SJCRH30 (cell line): Measurements from ENCODE around the gene MPPED1. TPM values are rescaled to one million over a fixed set of nuclear protein-coding genes. Genes with fewer than 3 reads are reported as not detected.
A peak's percentile ranks its signal among the peaks of the same experiment; 100 is the strongest.

Source experiments
- DNase-seq, 2 experiments: peaks; one replicate each; pipeline ENCODE4 v3.0.0-alpha.2; 2015 to 2020
- H3K27ac ChIP-seq: fragments of 250-450 bp; sonication (Bioruptor Pico); 2 replicates; pipeline ENCODE4 v1.5.1; 2020; ENCODE audit warnings: mild to moderate bottlenecking, moderate library complexity
- H3K27me3 ChIP-seq: fragments of 250-450 bp; sonication (Bioruptor Pico); 2 replicates; pipeline ENCODE4 v1.5.1; 2020; ENCODE audit warnings: mild to moderate bottlenecking, moderate library complexity
- H3K36me3 ChIP-seq: fragments of 250-450 bp; sonication (Bioruptor Pico); 2 replicates; pipeline ENCODE4 v1.5.1; 2020; ENCODE audit warnings: mild to moderate bottlenecking, moderate library complexity
- H3K4me1 ChIP-seq: fragments of 250-450 bp; sonication (Bioruptor Pico); 2 replicates; pipeline ENCODE4 v1.5.1; 2020; ENCODE audit warnings: mild to moderate bottlenecking, moderate library complexity
- H3K4me3 ChIP-seq: fragments of 250-450 bp; sonication (Bioruptor Pico); 2 replicates; pipeline ENCODE4 v1.5.1; 2020; ENCODE audit warnings: mild to moderate bottlenecking, moderate library complexity
- H3K9me3 ChIP-seq: fragments of 250-450 bp; sonication (Bioruptor Pico); replicated peaks from 2 replicates; pipeline ENCODE4 v1.5.1; 2020; ENCODE audit warnings: mild to moderate bottlenecking, moderate library complexity
- total RNA-seq: library from RNA; depleted of rRNA; stranded (reverse); fragments of >200 nt; shearing (Covaris generic); gene quantifications from 2 replicates; pipeline ENCODE4 v1.2.3, GENCODE V29; 2014

Gene MPPED1
- total RNA-seq, 1 experiment from 2014 or later, result not detected

DNA sequence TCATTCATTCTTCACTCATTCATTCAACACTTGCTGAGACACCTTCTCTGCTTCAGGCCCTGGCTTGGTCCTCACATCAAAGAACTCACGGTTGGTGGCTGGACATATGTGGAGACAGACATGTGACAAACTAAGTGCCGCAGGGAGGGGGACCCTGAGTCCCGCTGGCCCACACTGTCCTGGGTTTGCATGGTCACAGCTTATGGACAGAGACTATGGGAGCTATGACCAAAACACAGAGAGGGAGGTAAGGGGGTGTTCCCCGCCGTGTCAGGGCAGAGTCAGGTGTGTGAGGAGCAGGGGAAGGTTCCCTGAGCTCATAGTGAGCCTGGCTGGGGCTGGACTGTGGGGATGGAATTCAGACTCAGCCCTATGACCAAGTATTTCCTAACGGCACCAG is 123.1 kb downstream of the MPPED1 start:
- no peak for DNase-seq
- peaks cover 4% of the 10 kb centered on the region; the same call in 1 of the 2 replicates for H3K27me3 ChIP-seq

DNA sequence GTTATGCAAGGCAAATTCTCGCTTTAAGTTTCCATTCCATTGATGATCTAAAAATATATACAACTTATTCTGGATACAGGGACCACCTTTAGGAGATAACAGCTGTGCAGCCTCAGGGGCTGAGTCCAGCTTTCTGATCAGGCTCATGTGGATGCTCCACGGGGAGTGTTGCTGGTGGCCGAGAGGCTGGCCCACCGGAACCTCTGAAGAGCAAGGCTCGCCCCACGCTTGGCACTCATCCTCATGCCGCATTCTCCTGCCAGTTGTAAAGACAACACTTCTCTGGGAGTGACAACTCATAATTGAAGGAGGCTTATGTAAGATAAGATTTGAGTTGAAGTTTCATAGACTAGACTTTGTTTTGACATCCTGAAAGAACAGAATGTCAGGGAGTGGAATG is 123.5 kb downstream of the MPPED1 start:
- Histone ChIP-seq H3K4me1 (no peaks in the 10 kb centered on the region), H3K27me3 (peaks cover 4% of the 10 kb centered on the region; the same call in 1 of the 2 replicates), H3K9me3 (no peaks in the 10 kb centered on the region), H3K27ac (no peak overlapping the region), H3K36me3 (no peaks in the 10 kb centered on the region), H3K4me3 (no peak overlapping the region)
- DNase-seq, result no peak

More for the DNA sequence above, 123.1 kb downstream of the MPPED1 start:
- Histone ChIP-seq H3K27ac (no peak overlapping the region), H3K4me1 (no peaks in the 10 kb centered on the region), H3K36me3 (no peaks in the 10 kb centered on the region), H3K4me3 (no peak overlapping the region), H3K9me3 (no peaks in the 10 kb centered on the region)

DNA sequence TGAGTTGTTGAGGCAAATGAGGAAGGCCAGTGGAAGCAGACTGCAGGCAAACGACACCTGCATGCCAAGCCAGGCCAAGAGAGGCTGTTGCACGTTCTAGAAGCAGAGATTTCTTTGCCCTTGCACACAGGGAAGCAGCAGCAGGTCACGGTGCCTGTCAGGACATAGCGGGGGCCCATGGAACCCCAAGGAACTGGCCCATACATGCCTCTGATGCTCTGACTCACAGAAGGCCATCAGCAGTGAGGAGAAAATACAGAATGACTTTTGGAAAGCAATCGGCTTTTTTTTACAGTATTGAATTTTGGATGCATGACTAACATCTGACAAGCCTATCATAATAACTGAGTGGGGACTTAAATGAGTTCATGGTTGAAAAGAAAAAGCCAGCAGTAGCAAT is 123.9 kb downstream of the MPPED1 start:
- no peaks in the 10 kb centered on the region for H3K36me3 ChIP-seq
- no peak overlapping the region for H3K4me3 ChIP-seq
- no peaks in the 10 kb centered on the region for H3K9me3 ChIP-seq
- H3K27me3 ChIP-seq, result peaks cover 4% of the 10 kb centered on the region; the same call in 1 of the 2 replicates
- H3K27ac ChIP-seq, result no peak overlapping the region
- DNase-seq, result no peak
- H3K4me1 ChIP-seq, result no peaks in the 10 kb centered on the region

DNA sequence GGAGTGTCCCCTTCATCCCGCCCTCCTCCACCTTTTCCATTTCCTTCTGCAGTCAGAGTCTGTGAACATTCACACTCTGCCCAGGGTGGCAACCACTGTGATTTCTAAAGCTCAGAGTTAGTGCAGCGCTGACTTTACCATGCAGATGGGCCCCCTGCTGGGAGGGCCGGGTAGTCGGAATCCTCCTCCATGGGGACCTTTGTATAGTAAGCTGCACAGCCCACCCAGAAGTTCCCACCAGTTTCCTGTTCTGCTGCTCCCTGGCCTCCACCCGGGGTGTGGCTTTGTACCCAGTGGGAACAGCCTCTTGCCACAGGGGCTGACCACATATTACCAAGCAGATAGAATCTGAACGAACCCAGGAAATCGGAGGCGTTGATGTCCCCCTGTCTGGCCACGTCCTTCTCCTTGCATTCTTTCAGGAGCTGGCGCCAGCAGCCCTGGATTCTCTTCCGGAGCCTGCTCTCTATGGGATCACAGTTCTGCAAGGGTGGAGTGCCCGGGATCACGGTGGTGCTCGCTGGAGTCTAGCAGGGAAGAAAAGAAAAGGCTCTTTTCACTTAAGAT is 125.3 kb downstream of the MPPED1 start:
- Histone ChIP-seq H3K27ac (no peak overlapping the region), H3K4me3 (no peak overlapping the region), H3K27me3 (peaks cover 5% of the 10 kb centered on the region), H3K36me3 (no peaks in the 10 kb centered on the region), H3K4me1 (no peaks in the 10 kb centered on the region), H3K9me3 (no peaks in the 10 kb centered on the region)
- DNase-seq, result peak; percentile 7 to 8

DNA sequence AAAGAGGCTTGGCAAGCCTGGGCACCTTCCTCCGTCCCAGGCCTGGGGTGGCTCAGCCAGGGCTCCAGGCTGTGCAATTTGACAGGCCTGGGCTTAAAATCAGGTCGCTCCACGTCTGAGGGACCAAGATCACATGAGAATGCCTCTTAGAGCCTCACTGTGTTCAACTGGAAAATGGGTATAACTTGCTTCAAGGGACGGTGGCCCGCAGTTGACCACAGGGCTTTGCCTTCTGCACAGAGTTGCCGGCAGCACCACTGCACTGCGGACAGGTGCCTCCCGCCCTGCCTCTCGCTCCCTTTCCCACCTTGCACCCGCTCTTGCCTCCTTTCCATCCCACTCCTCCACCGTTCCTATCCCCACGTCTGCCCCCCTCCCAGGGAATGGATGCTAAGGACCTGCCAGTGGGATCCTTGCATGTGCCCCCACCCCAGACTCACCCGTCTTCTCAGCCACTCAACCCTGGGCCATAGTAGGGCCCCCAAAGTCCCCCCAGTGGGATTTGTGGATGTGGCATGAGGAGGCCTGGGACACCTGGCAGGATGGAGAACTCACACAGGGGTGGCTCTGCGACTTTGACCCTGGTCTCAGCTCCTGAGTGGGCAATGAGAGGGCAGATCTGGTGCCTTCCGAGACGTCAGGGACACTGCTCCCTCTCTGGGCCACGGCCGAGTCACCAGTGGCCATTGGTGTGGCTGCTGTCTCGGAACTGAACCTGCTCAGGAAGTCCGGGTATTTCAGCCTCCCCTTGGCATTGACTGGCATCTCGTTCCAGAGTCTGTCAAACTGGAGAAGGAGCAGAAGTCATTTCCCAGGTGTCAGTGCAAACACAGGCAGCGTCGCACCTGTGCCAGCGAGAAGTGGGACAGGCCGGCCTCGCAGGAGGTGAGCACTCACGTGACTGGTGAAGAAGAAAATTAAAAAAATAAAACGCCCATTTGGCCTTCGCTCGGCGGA is 128.0 kb downstream of the MPPED1 start:
- Histone ChIP-seq H3K27ac (no peak overlapping the region), H3K9me3 (no peaks in the 10 kb centered on the region), H3K27me3 (peaks cover 10% of the 10 kb centered on the region), H3K4me3 (no peak overlapping the region), H3K36me3 (no peaks in the 10 kb centered on the region), H3K4me1 (no peaks in the 10 kb centered on the region)
- no peak for DNase-seq

DNA sequence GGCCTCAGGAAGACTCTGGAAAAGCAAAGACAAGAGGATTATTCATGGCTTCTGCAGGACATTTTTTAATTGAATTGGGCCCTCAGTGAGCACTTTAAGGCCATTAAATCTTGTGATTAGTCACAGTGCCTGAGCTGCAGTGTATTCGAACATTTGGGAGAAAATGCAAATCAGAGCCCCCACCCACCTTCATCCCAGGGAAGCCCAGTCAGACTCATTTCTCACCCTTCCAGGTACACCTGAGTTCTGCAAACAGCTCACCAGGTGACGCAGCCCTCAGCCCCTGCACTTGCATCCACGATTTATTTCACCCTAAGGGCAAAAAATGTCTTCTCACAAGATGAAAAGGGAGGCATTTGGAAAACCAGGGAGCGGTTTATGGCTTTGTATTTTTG is 128.7 kb downstream of the MPPED1 start:
- peaks cover 10% of the 10 kb centered on the region for H3K27me3 ChIP-seq
- no peak for DNase-seq
- no peaks in the 10 kb centered on the region for H3K9me3 ChIP-seq
- no peaks in the 10 kb centered on the region for H3K36me3 ChIP-seq
- H3K4me3 ChIP-seq, result no peak overlapping the region
- H3K4me1 ChIP-seq, result no peaks in the 10 kb centered on the region
- H3K27ac ChIP-seq, result no peak overlapping the region

DNA sequence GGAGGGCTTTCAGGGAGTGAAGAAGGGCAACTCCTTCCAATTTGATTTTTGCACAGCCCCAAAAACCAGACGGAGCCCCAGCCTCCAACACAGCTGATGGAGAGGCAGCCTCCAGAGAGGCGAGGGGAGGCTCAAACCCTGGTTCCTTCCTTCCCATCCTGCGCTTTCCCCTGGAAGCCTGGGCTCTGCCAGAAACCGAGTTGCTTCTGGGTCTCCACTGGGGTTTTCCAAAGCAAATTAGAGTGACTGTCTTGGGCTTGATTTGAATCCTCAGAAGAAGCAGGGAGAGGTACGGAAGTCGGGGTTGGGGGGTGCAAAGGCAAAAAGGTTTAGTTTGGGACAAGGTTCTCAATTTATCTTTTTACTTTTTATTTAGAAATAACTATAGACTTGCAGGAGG is 129.2 kb downstream of the MPPED1 start:
- Histone ChIP-seq H3K9me3 (no peaks in the 10 kb centered on the region), H3K27me3 (peaks cover 10% of the 10 kb centered on the region), H3K4me3 (no peak overlapping the region), H3K36me3 (no peaks in the 10 kb centered on the region), H3K4me1 (no peaks in the 10 kb centered on the region), H3K27ac (no peak overlapping the region)
- DNase-seq, result no peak

DNA sequence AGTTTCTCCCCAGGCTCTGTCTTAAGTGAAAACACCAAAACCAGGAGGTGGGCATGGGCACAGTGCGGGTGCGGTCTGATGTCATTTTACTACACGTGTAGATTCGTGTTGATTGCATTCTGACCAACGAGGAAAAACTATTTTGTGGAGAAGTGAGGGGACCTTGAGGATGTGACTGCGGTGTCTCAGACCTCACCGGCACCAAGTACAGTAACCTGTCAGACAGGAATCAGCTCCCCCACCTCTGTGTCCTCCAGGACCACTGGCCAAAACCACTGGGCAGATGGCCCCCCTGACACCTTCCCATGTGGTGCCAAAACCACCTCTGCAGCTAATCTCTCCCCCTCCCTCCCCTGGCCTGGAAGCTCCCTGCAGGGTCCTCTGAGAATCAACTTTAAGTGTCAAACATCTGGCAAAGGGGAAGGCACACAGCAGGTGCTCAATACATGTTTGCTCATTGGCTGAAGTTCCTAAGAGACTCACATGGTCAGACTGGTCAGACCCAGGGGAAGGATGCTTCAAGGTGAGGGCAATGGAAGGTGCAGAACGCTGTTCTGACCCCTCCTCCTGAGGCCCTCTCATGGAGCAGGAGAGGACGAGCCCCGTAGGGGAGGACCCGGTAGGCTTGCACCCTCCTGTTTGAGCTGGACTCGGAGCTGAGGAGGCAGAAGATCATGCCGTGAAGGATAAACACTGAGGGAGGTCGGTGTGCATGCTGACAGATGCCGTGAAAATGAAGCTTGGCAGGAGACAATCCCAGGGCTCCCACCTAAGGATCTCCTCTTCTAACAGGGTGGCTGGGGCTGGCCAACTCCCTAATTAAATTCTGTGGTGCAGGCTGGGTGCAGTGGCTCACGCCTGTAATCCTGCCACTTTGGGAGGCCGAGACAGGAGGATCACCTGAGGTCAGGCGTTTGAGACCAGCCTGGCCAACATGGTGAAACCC is 129.9 kb downstream of the MPPED1 start:
- Histone ChIP-seq H3K4me1 (no peaks in the 10 kb centered on the region), H3K27me3 (peaks cover 6% of the 10 kb centered on the region)
- DNase-seq, result no peak

DNA sequence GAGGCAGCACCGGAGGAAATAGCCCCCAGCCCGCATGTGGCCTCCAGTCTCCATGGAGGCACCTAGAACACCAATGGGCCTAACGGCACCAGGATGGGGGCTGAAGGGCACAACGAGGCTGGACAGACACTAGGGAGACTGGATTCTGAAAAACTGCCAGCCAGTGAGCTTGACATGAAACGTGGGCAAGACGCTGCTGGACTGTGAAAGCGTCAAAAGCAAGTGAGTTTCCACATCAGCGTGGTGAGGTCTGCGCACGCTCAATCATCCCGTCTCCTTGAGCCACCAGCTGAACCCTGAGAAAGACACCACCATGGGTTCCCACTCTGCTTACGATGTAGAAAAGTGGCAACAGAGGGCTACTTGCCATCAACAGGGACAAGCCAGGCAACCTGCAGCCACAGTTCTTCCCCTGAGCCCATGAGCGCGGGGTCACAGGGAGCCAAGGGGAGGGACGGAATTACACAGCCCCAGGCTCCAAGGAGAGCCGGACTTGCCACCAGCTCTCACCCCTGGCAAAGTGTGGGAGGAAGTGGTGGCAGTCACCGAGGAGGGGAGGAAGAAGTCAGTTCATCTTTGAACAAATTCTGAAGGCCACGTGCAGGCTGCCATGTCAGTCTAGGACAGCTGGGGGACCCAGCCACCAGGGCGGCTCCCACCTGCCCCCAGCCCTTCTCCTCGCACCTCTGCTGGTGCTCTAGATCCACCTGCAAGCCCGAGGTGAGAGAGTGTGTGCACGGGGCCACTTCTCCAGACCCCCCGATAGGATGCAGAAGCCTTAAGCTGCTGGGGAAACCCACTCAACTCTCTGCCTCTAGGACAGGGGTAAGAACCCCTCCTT is 131.1 kb downstream of the MPPED1 start:
- Histone ChIP-seq H3K27me3 (peaks cover 6% of the 10 kb centered on the region), H3K4me3 (no peak overlapping the region), H3K9me3 (no peaks in the 10 kb centered on the region), H3K27ac (no peak overlapping the region), H3K36me3 (no peaks in the 10 kb centered on the region), H3K4me1 (no peaks in the 10 kb centered on the region)
- no peak for DNase-seq

More for the DNA sequence above, 129.9 kb downstream of the MPPED1 start:
- Histone ChIP-seq H3K9me3 (no peaks in the 10 kb centered on the region), H3K27ac (no peak overlapping the region), H3K36me3 (no peaks in the 10 kb centered on the region), H3K4me3 (no peak overlapping the region)

DNA sequence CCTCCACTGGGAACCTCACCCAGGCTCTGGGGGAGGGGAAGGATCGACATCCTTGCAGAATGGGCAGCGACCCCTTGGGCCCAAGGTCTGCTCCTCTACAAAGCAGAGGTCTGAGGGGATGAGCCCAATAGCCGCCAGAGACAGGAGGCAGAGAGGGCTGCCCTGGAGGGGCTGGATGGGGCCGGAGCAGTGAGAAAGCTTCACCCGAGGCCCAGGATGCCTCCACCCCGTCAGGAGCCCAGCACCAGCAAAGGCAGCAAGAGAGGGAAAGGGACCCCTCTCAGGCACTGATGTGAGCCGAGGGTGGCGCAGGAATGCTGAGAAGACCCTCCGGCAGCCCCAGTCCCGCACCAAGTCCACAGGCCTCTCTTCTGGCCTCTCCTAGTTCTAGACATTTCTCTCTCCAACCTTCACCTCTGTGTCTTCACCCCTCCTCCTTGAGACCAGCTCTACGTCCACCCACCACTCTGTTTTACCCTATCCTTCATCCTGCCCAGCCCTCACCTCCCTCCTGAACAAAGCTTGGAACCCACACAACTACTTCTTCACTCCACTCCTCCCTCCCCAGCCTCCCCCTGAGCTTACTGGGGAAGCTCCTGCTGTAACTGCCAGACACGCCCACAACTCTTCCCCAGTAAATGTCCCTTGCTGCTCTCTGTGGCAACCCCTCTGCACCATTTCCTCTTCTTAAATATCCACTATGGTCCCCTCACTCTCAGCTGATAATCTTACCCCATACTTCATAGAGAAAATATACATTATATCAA is 131.9 kb downstream of the MPPED1 start:
- H3K27me3 ChIP-seq, result peaks cover 6% of the 10 kb centered on the region
- H3K27ac ChIP-seq, result no peak overlapping the region
- no peaks in the 10 kb centered on the region for H3K36me3 ChIP-seq
- H3K9me3 ChIP-seq, result no peaks in the 10 kb centered on the region
- DNase-seq, result no peak
- no peaks in the 10 kb centered on the region for H3K4me1 ChIP-seq
- no peak overlapping the region for H3K4me3 ChIP-seq

DNA sequence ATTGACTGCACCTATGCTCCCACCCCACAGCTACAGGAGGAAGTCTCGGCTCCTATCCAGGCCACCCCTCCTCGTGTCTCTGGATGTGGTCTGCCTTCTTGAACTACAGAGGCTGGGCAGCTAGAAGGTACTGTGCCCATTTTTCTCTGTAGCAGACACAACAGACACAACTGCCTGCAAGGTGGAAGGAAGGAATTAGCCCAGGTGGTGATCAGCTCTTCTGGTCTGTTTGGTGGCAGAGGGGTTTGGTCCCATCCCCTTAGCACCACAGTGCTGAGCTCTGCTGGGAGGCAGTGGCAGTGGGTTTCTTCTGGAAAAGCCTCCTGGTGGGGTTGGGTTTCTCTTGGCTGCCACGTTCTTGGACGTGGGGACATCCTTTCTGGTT is 132.5 kb downstream of the MPPED1 start:
- Histone ChIP-seq H3K4me1 (no peaks in the 10 kb centered on the region), H3K4me3 (no peak overlapping the region), H3K27ac (no peak overlapping the region), H3K36me3 (no peaks in the 10 kb centered on the region), H3K27me3 (peaks cover 9% of the 10 kb centered on the region), H3K9me3 (no peaks in the 10 kb centered on the region)
- no peak for DNase-seq

DNA sequence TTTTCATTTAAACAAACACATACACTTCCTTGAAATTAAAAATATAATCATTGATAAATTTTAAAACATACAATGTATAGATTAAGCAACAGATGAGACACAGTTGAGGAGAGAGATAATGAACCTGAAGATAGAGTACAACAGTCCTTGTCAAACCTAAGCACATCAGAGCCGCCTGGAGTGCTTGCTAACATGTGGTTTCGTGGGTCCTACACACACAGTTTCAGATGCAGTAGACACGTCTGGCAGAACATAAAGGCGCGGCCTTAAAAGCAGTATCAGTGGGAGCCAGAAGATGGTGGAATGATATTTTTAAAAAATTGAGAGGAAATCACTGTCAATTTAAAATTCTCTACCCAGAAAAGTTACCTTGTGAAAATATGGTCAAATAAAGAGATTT is 134.4 kb downstream of the MPPED1 start:
- no peaks in the 10 kb centered on the region for H3K9me3 ChIP-seq
- H3K27me3 ChIP-seq, result peaks cover 9% of the 10 kb centered on the region
- no peak for DNase-seq
- no peaks in the 10 kb centered on the region for H3K4me1 ChIP-seq
- H3K27ac ChIP-seq, result no peak overlapping the region
- no peaks in the 10 kb centered on the region for H3K36me3 ChIP-seq
- no peak overlapping the region for H3K4me3 ChIP-seq

DNA sequence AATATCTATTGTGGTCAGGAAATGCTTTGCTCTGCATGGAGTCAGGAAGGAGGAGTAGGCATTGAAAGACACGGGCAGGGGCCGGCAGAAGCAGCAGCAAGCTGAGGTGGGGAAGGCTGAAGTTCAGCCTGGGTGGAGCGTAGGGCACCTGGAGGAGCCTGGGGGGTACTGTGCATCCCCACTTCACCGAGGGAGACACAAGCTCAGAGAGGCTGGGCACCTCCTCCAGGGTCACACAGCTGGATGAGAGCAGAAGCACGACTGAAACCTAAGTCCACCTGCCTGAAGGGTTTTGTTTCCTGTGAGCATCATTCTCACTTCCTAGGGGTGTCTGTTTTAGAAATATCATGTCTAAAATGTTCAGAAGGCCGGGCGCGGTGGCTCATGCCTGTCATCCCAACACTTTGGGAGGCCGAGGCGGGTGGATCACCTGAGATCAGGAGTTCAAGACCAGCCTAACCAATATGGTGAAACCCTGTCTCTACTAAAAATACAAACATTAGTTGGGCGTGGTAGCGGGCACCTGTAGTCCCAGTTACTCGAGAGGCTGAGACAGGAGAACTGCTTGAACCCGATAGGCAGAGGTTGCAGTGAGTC is 138.3 kb downstream of the MPPED1 start:
- no peaks in the 10 kb centered on the region for H3K36me3 ChIP-seq

More for the DNA sequence above, 138.3 kb downstream of the MPPED1 start:
- Histone ChIP-seq H3K27ac (no peak overlapping the region), H3K4me3 (no peak overlapping the region), H3K4me1 (no peaks in the 10 kb centered on the region), H3K27me3 (0 out of 2 replicates have a peak, but pooled peaks cover 4% of the 10 kb centered on the region), H3K9me3 (no peaks in the 10 kb centered on the region)
- DNase-seq, result no peak
